NCI-H1105 treated with DMSO at 0.1 percent for 48 hours (cell line): ENCODE data around the gene SRGAP2C.
"Not testable (repeated sequence)": the region's sequence is repeated elsewhere in the genome, so short reads cannot be mapped to it uniquely, and the experiment has no call there.

Source experiments
- DNase-seq: peaks from one replicate; lab custom pipeline; 2025; lab: John Stamatoyannopoulos, UW

SRGAP2C gene

DNA sequence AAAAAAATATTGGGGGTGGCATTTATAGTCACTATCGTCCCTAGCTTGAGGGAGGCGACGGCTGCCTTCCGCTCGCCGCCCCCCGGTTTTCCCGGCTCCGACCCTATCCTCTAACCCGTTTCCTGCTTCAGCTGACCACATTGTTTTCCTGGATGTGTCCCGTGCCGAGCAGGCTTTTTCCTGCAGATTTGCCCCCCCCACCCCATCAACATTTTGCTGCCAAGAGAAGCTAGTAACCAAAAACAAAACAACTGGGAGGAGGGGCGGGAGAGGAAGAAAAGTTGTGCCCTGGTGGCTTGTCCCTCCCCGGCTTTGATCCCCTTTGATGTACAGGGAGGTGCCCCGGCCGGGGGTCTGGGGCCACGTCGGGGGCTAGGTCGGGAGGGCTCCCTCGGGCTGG lies 1.4 kb downstream of the SRGAP2C start:
- DNase-seq, result not testable (repeated sequence)

DNA sequence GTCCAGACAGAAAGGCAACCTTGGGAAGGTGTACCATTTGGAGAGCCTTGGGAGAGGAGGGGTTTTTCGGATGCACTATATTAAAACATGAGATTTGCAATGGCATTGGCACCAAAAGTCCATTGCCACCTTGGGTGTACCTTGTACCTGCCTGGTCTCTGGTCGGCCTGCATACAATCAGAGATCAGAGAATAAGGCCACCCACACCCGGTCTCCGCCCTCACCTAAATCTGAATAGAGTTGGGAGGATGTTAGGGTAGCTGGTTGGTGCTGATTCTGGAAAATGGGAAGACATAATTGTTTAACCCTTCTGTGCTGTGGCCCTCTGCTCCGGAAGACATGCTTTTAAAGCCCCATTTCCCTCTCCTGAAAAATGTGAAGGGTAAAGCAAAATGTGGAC lies 3.1 kb downstream of the SRGAP2C start:
- not testable (repeated sequence) for DNase-seq

DNA sequence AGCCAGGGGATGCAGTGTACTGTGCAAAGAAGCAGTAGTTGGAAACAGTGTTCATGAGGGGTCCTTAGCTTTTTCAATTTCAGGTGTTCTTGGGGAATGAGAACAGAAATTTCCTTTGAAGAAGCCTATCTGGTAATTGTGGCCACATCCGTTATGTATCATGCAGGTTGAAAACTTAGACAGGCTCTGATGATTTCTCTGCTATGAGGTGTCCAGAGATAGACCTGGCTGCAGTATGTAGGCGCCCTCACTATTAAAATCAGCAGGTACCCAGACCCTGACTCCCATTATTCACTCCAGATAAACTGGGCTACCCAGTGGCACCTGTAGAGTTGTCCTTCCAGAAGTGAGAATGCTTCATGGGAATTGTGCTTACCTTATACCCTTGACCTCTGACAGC lies 7.7 kb downstream of the SRGAP2C start:
- DNase-seq, result not testable (repeated sequence)

DNA sequence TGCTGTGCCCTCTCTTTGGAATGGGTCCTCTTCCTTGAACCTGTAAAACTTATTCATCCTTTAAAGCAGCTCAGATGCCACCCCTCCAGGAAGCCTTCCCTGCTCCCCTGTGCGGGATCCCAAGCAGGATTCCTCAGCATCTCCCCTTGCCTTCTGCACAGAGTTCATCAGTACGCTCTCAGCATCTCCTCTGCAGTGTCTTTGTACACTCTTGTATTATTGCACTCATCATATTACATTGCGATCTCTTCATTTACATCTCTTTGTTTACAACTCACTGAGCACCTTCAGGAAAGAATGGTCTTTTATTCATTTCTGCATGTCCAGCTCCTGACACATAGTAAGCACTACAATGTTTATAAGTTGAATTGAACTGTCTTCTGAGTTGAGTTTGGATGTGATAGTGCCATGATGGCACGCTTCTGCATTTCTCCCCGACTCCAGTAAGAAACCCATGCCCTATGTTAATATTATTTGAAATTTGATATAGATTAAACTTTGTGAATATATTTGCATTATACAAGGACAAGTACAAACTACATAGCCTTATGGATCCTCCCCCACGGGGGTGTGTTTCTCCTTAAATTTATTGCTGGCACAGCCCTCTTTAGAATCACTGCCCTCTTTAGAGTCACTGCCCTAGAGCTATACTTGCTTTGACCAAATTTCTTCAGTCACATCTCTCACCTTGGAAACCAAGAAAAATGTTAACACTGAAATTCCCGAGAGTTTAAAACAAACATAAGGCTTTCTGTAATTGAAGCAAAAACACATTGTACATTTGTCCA lies 12.5 kb downstream of the SRGAP2C start:
- DNase-seq, result not testable (repeated sequence)

DNA sequence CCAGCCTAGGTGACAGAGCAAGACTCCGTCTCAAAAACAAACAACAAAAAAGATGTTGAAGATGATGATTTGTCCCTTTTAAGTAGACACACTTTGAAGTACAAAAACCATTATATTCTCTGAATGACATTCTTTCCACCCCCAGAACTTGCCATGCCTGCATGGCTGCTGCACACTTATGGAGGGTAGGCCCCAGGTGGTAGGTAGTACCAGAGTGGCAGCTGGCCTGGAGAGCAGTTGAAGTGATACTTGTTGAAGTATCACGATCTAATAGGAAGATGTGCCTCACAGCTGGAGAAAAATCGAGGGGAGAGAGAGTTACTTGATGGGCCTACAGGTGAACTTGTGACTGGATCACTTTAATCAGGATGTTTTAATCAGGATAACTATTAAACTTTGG lies 15.0 kb downstream of the SRGAP2C start:
- not testable (repeated sequence) for DNase-seq

DNA sequence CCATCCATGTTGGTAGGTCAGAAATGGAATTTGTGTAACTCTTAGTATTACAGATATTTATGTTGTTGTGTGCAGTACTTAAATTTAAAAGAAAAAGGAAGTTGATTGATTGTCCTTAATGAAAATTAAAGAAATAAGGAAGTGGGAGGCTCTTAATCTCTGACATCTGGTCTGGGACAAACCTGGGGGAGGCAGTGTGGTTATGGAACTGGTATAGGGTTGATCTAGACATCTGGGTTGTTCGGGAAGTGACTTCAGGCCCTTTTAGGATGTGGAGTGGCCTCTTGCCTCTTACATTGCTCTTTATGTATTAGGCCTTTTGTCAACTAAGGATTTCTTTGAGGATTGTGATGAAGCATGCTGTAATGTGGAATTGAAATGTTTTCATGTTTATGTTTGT lies 15.5 kb downstream of the SRGAP2C start:
- DNase-seq, result not testable (repeated sequence)

DNA sequence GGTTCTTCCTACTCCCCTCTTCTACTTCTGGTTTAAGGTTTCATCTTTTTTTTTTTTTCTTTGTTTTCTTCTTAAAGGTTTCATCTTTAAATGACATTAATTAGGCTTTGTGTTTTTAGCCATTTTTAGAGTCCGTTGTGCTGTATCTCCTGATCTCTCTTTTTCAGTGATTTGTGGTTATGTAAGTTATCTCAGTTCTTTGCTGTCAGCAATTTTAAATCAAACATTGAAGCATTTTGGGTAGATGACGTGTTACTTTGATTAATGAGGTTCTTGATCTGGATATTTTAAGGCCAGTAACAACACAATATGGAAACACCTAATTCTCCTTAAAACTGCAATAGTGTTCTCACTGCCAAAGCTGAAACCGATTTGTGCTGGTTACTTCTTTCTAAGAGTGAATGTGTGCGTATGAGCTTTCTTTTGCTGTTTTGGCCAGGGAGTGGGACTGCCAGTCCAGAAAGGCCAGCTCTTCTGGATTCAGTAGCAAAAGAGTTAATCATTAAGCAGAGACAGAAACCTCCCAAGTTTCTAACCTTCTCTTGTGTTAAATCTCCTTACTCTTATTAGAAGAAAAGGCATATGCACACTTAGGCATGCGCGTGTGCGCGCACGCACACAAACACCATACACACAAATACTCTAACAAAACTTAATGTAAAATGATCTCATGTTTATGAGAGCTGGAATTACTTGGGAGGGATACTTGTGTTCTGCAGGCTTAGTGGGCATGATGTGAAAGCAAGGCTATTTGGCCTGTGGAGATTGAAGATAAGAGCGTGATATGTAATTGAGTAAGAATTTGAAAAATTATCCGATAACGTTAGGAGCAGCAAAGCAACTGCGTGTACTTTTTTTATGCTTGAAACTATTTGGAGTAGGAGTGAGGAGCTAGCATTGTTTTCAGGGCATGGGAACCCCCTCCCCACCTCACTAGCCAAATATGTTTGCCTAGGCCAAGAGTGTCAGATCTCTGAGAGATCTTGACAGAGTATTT lies 16.5 kb downstream of the SRGAP2C start:
- not testable (repeated sequence) for DNase-seq

DNA sequence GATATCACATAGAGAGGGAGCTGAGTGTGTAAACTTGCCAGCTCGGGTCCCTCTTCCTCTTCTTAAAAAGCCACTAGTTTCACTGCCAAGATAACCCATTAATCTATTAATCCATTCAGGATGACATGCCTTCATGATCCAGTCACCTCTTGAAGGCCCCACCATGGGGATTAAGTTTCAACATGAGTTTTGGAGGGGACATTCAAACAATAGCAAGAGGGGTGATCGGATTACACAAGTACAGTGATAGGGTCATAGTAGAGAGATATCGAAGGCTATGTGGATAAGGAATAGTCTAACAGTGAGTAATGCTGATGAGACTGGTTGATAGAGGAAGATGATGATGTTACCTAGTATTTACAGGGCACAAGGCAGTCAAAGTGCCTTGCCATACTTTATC lies 18.2 kb downstream of the SRGAP2C start:
- not testable (repeated sequence) for DNase-seq

DNA sequence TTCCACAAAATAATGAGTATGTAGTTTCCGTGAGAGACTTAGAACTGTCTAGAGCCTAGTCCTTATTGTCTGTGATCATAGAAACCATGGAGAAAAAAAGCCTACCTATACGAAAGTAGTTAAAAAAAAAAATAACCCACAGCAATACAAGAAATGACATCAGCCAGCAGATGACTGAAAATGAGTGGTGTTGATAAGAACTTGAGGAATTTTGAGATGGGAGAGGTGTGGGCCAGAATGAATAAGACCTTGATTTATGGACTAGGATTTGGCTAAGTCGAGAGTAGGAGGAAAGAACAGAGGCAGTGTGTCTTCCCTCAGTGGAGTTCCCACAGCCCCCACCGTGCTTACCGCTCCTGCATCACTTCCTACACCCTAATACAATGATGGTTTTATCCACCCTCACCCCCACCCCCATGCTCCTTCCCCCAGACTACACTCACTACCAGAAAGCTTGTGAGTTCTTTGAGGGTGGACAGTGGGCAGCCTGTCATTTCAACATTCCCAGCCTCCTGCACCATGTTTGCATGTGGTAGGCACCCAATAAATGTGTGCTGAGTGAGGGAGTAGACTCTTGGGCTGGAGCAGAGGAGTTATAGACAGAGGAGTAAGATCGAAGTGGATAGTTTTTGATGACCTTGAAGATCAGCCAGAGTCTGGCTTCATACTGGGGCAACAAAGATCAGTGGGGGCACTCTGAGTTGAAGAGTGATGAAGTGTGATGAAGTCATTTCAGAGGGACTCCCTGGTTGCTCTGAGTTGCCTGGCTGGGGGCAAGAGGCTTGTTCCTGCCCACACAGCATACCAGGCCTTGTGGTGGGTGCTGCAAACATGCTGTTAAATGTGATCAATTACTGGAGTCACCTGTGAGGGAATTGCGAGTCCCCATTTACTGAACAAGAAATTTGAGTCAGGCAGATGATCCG lies 21.3 kb downstream of the SRGAP2C start:
- DNase-seq, result not testable (repeated sequence)

DNA sequence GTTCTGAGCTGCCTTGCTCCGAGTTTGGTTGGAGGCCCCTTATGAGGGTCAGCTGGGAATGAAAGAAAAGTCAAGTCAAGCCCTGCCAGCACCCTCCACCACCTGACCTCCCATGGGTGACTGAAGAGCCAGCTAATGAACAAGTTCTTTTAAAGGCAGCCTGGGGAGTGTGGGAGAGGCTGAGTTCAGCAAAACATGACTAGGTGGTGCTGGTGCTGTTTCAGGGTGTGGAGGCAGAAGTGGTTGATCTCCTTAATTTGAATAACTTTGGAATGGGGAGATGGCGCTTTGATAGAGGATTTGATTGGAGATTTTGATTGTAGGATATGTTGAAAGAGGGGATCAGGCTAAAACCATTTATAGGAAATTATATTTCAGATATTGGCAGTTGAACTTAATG lies 22.6 kb downstream of the SRGAP2C start:
- not testable (repeated sequence) for DNase-seq

DNA sequence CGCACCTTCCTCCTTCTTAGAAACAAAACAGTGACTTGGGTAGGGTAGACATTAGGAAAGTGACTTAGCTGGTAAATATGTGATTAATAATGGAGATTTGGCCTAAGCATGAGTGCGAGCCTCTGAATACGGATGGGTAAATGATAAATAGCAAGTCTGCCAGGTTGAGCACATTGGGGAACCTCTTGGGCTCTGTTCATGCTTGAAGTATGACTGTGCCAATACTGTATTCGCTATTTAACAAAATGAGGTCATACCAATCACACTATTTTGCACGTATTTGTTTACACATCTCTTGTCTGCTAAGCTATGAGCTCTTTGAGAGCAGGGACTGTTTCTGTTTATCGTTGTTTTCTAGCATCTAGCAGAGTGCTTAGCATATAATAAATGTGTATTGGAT lies 23.6 kb downstream of the SRGAP2C start:
- not testable (repeated sequence) for DNase-seq

DNA sequence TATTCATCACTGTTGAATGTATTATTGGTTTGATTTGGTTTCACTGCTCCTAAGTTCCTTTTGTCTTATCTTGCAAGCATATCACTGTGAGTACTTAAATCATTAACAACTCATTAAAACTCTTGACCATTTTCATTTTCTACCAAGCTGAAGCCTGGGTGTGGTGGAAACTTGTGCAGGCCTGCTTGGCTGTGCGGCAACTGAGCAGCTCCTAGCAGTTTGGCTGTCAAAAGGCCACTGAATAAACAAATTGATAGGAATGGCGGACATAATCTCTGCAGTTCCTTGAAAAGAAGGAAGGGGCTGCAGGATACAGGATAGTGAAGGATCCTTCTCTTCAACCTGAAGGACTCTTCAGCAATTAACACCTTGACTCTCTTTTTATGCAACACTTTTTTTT lies 26.0 kb downstream of the SRGAP2C start:
- DNase-seq, result not testable (repeated sequence)

DNA sequence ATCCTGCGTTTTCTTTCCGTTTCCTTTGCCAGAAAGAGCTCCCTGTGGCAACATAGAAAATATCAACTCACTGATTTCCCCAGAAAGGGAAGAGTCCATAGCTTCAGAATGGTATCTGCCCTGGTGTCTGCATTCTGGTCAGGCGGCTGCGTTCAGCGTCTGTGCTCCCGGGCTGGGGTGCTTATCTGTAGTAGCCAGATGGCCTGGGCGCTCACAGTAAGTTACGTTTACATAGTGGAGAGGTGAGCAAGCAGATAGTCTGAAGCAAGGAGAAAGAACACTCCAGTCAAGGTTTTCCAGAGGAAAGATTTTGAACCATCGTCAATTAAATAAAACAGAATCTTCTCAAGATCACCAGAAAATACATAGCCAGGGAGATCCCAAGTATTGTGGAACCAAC lies 28.7 kb downstream of the SRGAP2C start:
- not testable (repeated sequence) for DNase-seq

DNA sequence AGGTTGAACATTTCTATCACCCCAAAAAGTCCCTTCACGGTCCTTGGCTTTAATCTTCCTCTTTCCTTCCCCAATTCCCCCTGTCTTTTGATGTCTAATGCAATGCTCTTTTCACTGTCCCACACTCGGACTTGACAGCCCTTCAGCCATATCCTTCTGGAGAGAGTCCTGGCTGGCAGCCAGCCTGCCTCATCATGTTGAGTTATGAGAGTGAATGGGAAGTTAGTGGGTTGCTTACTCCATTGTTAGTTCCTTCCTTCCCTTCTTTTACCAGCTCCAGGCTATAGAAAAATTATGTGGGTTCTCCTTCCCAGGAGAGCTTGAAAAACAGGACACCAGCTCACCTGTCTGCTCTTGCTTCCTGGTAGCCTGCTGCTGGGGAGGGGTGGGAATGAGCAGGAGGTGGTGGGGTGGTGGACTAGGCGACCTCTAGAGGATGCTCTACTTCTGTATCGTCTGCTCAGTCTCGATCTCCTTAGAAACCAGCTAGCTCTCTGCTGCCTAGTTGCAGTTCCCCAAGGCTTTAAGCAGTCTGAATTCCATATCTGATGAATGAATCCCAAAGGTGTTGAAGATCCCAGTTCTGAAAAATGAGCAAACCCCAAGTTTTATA lies 29.9 kb downstream of the SRGAP2C start:
- DNase-seq, result not testable (repeated sequence)

DNA sequence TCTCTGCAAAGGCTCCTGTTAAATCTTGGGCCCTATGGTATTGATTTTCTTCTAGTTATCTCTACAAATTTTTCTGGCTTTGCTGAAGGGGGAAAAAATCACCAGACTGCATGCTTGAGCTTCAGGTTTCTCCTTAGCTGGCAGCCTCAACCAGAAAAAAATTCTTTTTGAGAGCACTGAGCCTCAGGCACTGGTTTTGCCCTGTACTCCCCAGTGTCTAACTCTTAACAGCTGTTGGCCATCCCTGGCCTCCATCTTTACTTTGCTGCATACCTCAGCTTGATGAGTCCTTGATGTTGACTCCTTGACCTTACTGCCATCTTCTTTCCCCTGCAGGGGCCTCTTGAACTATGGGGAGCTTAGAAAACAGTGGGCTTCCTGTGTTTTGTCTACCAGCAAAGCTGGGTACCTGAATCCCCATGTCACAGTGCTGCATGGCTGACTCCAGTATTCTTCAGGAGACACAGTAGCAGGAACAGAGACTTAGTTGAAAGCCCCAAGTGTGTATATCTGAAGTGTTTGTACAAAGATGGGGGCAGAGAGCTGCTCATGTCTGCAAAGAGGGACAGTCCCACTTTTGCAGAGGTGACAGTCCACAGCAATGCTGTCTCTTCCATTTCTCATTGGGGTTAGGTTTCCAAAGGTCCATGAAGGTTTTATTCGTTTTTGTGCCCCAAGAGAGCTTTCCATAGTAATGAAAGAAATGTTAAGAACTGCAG lies 31.1 kb downstream of the SRGAP2C start:
- DNase-seq, result not testable (repeated sequence)

DNA sequence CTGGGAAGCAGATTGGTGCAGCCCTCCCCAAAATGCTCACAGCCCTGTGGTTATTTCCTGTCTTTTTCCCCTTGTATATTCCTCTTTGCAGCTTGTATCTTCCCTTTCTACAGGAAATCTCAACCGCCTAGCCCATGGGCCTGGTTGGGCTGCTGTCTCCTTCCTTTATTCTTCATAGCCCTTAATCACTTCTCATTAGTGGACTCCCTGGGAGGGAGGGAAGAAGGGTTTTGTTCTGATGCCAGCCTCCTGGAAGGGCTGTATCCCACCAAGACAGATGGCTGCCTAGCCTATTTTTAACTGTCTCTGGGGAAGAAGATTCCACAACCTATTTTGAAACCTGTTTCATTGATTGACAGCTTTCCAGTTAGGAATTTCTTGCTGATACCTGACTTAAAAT lies 31.9 kb downstream of the SRGAP2C start:
- not testable (repeated sequence) for DNase-seq

DNA sequence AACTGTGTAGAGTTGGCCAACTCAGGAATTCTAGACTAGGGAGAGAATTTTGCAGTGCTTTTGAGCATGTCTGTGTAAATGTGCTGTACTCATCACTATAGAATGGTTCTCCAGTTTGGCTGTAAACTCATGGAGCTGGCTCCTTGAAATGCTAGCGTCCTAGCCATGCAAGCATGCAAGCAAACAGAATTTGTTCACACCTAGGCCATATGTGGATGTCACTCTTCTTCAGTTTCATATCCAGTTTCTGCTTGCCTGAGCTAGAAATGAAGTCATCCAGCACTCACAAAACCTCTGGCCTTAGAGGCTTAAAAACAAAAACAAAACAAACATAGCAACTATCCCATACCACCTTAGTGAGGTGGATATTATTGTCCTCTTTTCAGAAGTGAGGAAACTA lies 37.0 kb downstream of the SRGAP2C start:
- DNase-seq, result not testable (repeated sequence)

DNA sequence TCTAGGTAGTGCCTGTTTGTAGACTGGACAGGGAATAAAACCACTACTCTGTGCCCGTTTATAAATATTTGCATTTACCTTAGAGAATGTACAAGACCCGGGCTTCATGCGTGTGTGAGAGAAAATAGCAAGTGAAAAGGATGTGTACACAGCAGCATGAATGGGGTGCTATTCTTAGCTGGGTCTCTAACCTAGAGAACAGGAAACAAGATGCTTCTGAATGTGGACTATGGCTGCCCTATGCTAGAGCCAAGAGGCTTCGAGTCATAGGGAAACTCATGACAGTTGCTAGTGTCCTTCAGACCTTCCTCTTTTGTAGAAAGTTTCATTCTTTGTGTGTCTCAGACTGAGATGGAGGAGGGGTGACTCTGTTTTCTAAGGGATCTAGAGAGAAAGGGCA lies 39.9 kb downstream of the SRGAP2C start:
- not testable (repeated sequence) for DNase-seq

DNA sequence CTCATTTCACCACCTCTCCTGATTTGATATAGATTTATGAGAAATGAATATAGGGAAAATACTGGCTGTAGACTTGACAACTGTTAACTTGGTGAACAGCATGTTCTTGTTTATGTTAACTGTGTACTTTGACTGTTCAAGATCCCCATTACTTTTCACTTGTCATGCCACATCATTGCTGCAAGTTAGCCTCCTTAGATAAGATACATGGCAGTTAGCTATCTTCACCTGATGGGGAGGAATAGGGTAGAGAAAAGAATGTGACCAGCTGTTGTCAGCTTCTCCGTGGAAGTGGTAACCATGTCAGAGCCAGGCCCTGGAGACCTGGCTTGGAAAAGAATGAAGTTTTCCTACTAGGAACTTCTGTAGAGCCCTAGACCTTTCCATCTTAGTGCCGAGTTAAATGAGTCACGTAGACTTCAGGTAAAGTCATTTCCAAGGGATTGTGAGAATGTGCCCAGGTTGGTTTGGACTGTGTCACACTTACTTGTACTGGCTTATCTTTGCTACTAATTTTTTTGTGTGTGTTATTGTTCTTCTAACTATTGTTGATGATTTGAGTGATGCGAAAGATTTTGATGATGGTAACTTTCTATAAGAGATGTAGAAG lies 41.6 kb downstream of the SRGAP2C start:
- not testable (repeated sequence) for DNase-seq

DNA sequence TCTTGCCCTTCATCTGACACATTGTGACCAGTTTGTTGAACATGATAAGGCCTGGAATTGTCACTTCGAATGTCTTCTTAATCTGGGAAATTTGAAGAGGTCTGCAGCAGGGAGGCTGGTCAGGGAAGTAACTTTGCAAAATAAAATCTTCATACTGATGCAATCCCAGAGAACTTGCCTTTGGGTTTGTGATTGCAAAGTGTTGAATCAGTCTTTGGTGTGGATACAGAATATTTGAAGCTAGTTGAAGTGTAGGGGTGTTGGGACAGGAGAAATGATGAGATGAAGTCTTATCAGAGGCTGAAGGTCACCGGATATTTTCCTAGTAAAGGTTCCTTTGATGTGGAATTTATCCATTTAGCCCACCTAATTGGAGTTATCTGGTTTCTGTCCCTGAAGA lies 42.1 kb downstream of the SRGAP2C start:
- DNase-seq, result not testable (repeated sequence)
